H1 (cell line): ENCODE data around the gene HS6ST3. TPM values are rescaled to one million over a fixed set of nuclear protein-coding genes. Genes with fewer than 3 reads are reported as not detected.

Experiments
- CTCF ChIA-PET: fragments of 300-600 bp; sonication (Branson Sonifier 250); formaldehyde crosslinking; loops from one replicate; lab custom pipeline; 2021; ENCODE audit not compliant: partially characterized antibody; lab: Charles Lee
- POLR2A ChIA-PET: fragments of 300-600 bp; sonication (Branson Sonifier 250); formaldehyde crosslinking; loops from one replicate; lab custom pipeline; 2021; ENCODE audit warnings: inconsistent platforms; ENCODE audit not compliant: partially characterized antibody; lab: Charles Lee
- DNase-seq, 2 experiments: peaks; one replicate each; pipeline versions ENCODE4 v3.0.0 to v3.0.0-alpha.2; 2010 to 2022; ENCODE audit warnings: low spot score in 2 of 2, low read depth in 1 of 2, mixed read lengths in 1 of 2
- FAIRE-seq: peaks from 2 replicates; lab custom pipeline; 2011; peaks lifted over from hg19 to GRCh38; lab: Jason Lieb, UNC
- H2AFZ ChIP-seq: 2 replicates; pipeline ENCODE4 v1.8.1; 2012; ENCODE audit warnings: low read length, inconsistent platforms
- H2AK5ac ChIP-seq: 2 replicates; pipeline ENCODE4 v1.6.1; 2013; ENCODE audit warnings: low read depth, low read length
- H2BK120ac ChIP-seq: replicated peaks from 2 replicates; pipeline ENCODE3; 2013; ENCODE audit warnings: low read depth, low read length, inconsistent platforms
- H2BK12ac ChIP-seq: 2 replicates; pipeline ENCODE4 v1.6.1; 2013; ENCODE audit warnings: low read depth, low read length
- H2BK15ac ChIP-seq: 2 replicates; pipeline ENCODE4 v1.6.1; 2013; ENCODE audit warnings: low read length
- H2BK20ac ChIP-seq: 2 replicates; pipeline ENCODE4 v1.6.1; 2013; ENCODE audit warnings: low read length
- H2BK5ac ChIP-seq: 2 replicates; pipeline ENCODE4 v1.6.1; 2013; ENCODE audit warnings: low read depth, low read length
- H3K14ac ChIP-seq: 2 replicates; pipeline ENCODE4 v1.6.1; 2013; ENCODE audit warnings: inconsistent platforms; ENCODE audit not compliant: insufficient read length
- H3K18ac ChIP-seq: 2 replicates; pipeline ENCODE4 v1.6.1; 2013; ENCODE audit warnings: low read length; ENCODE audit errors: extremely low read depth
- H3K23ac ChIP-seq: 2 replicates; pipeline ENCODE4 v1.6.1; 2013; ENCODE audit warnings: inconsistent platforms; ENCODE audit not compliant: insufficient read length
- H3K23me2 ChIP-seq: 2 replicates; pipeline ENCODE4 v1.6.1; 2013; ENCODE audit warnings: low read depth, low read length
- H3K27ac ChIP-seq: 2 replicates; pipeline ENCODE4 v1.6.1; 2011; ENCODE audit warnings: low read depth, low read length, inconsistent platforms
- H3K27me3 ChIP-seq, 4 experiments: replicated peaks in 1 of 4; 1 replicate in 1 of 4; 2 replicates in 3 of 4; pipeline versions ENCODE4 v1.6.1 to v1.8.1; 2011 to 2013; ENCODE audit warnings: low read length in 3 of 4, mild to moderate bottlenecking in 3 of 4, inconsistent platforms in 2 of 4, mixed read lengths in 2 of 4, moderate library complexity in 1 of 4; ENCODE audit not compliant: control insufficient read depth in 3 of 4, insufficient read depth in 3 of 4; ENCODE audit errors: extremely low read depth in 1 of 4
- H3K36me3 ChIP-seq, 4 experiments: 2 replicates each; pipeline versions ENCODE4 v1.6.1 to v1.8.1; 2011 to 2013; ENCODE audit warnings: mild to moderate bottlenecking in 4 of 4, low read length in 3 of 4, moderate library complexity in 2 of 4, control low read depth in 1 of 4, inconsistent platforms in 1 of 4; ENCODE audit not compliant: insufficient read depth in 4 of 4, control insufficient read depth in 2 of 4
- H3K4ac ChIP-seq: replicated peaks from 2 replicates; pipeline ENCODE3; 2013; ENCODE audit warnings: low read length, low read depth, mixed read lengths, inconsistent platforms; ENCODE audit not compliant: insufficient read length
- H3K4me1 ChIP-seq, 4 experiments: replicated peaks in 1 of 4; 1 replicate in 1 of 4; 2 replicates in 3 of 4; pipeline versions ENCODE4 v1.6.1 to v1.8.1; 2011 to 2013; ENCODE audit warnings: low read length in 3 of 4, inconsistent platforms in 2 of 4, mixed read lengths in 1 of 4; ENCODE audit not compliant: insufficient read depth in 4 of 4, control insufficient read depth in 3 of 4
- H3K4me2 ChIP-seq, 2 experiments: 2 replicates each; pipeline versions ENCODE4 v1.6.1 to v1.8.1; 2011 to 2013; ENCODE audit warnings: low read depth in 2 of 2, low read length in 2 of 2, control low read depth in 1 of 2, inconsistent platforms in 1 of 2, mild to moderate bottlenecking in 1 of 2; ENCODE audit not compliant: insufficient read depth in 1 of 2
- H3K4me3 ChIP-seq, 4 experiments: fragments of 200-600, 300-600 bp in 1 of 4; sonication (generic), shearing (Covaris generic), sonication (Bioruptor Twin) in 1 of 4; 2 replicates each; pipeline versions ENCODE4 v1.5.1 to v1.8.1; 2011 to 2016; ENCODE audit warnings: low read length in 4 of 4, low read depth in 3 of 4, control low read depth in 2 of 4, inconsistent platforms in 2 of 4, mild to moderate bottlenecking in 2 of 4, mixed read lengths in 1 of 4, moderate library complexity in 1 of 4; ENCODE audit not compliant: insufficient read depth in 2 of 4; ENCODE audit errors: extremely low read depth in 1 of 4
- H3K56ac ChIP-seq: replicated peaks from 2 replicates; pipeline ENCODE3; 2013; ENCODE audit warnings: low read depth, mild to moderate bottlenecking, mixed read lengths, low read length, inconsistent platforms; ENCODE audit not compliant: insufficient read length
- H3K79me1 ChIP-seq: 2 replicates; pipeline ENCODE4 v1.6.1; 2013; ENCODE audit warnings: low read depth, low read length, control low read depth
- H3K79me2 ChIP-seq, 2 experiments: 2 replicates each; pipeline versions ENCODE4 v1.6.1 to v1.8.1; 2012 to 2013; ENCODE audit warnings: low read length in 2 of 2, mild to moderate bottlenecking in 2 of 2, inconsistent platforms in 1 of 2; ENCODE audit not compliant: insufficient read depth in 2 of 2, control insufficient read depth in 1 of 2
- H3K9ac ChIP-seq, 4 experiments: replicated peaks in 1 of 4; 1 replicate in 1 of 4; 2 replicates in 3 of 4; pipeline versions ENCODE4 v1.6.1 to v1.8.1; 2011 to 2013; ENCODE audit warnings: low read depth in 3 of 4, low read length in 3 of 4, control low read depth in 2 of 4, mild to moderate bottlenecking in 2 of 4, moderate library complexity in 2 of 4, inconsistent platforms in 1 of 4; ENCODE audit errors: extremely low read depth in 1 of 4
- H3K9me3 ChIP-seq, 2 experiments: 2 replicates each; pipeline versions ENCODE4 v1.6.1 to v1.8.1; 2012 to 2013; ENCODE audit warnings: mild to moderate bottlenecking in 2 of 2, moderate library complexity in 2 of 2, control low read depth in 1 of 2, inconsistent platforms in 1 of 2, low read depth in 1 of 2, low read length in 1 of 2, mixed read lengths in 1 of 2; ENCODE audit not compliant: insufficient read depth in 2 of 2
- H4K20me1 ChIP-seq, 2 experiments: replicated peaks in 1 of 2; 2 replicates each; pipeline versions ENCODE3 to v1.8.1; 2011 to 2013; ENCODE audit warnings: inconsistent platforms in 2 of 2, low read length in 2 of 2, mild to moderate bottlenecking in 1 of 2; ENCODE audit not compliant: insufficient read depth in 2 of 2, control insufficient read depth in 1 of 2
- H4K5ac ChIP-seq: 2 replicates; pipeline ENCODE4 v1.6.1; 2013; ENCODE audit warnings: low read length, low read depth, mixed read lengths, inconsistent platforms; ENCODE audit not compliant: insufficient read length
- H4K8ac ChIP-seq: 2 replicates; pipeline ENCODE4 v1.8.0; 2013; ENCODE audit warnings: mild to moderate bottlenecking, moderate library complexity, low read length, inconsistent platforms; ENCODE audit not compliant: insufficient read depth; ENCODE audit errors: extremely low read depth
- H4K91ac ChIP-seq: replicated peaks from 2 replicates; pipeline ENCODE3; 2013; ENCODE audit warnings: low read length, mixed read lengths, inconsistent platforms; ENCODE audit not compliant: insufficient read length
- BACH1 ChIP-seq: IDR thresholded peaks from 2 replicates; pipeline ENCODE4 v1.6.1; 2012; ENCODE audit warnings: low read length, improper control_type of control experiment
- GTF2F1 ChIP-seq: IDR thresholded peaks from 2 replicates; pipeline ENCODE4 v1.6.1; 2012; ENCODE audit warnings: low read depth, low read length, improper control_type of control experiment, borderline replicate concordance
- TEAD4 ChIP-seq: IDR thresholded peaks from 2 replicates; pipeline ENCODE4 v1.6.1; 2012; ENCODE audit warnings: low read depth, low read length, inconsistent platforms, mixed read lengths
- WGBS, 2 experiments: shearing (Covaris generic) in 1 of 2; methylation state at CpG; one replicate each; pipeline versions ENCODE4 v1.1.6 to v1.1.7; 2013 to 2015; ENCODE audit warnings: low lambda C conversion rate in 2 of 2, mixed read lengths in 2 of 2, inconsistent platforms in 1 of 2, low coverage in 1 of 2, missing lambda C conversion rate in 1 of 2; ENCODE audit not compliant: insufficient replicate concordance in 2 of 2, insufficient coverage in 1 of 2, insufficient read length in 1 of 2; ENCODE audit errors: extremely low coverage in 1 of 2, missing lambda C conversion rate in 1 of 2; 5-methylcytosine and 5-hydroxymethylcytosine counted together
- polyA plus RNA-seq, 7 experiments: library from polyadenylated mRNA; depleted of rRNA in 3 of 7; stranded (reverse) in 5 of 7; unstranded in 2 of 7; fragments of >200 nt in 5 of 7; fragments of 200-250 nt in 2 of 7; gene quantifications; 1 replicate in 5 of 7; 2 replicates in 1 of 7; 4 replicates in 1 of 7; pipeline versions ENCODE4 v1.2.1 to v1.2.3, GENCODE V29; 2011 to 2013; ENCODE audit warnings: missing spikeins in 2 of 7, mixed read lengths in 2 of 7
- total RNA-seq: library from RNA; stranded (reverse); fragmentation: NEBNext Ultra II Directional; extraction: Animal tissue kit (Norgen Biotek cat#: 25700); gene quantifications from 2 replicates; pipeline ENCODE4 v1.2.1, GENCODE V29; 2021

The HS6ST3 gene
- total and polyA plus RNA-seq, 2 of the 8 experiments (the other 6 are each of a cell fraction or from before 2014, with no cell fraction given), result 0.45 to 1.2 TPM

DNA sequence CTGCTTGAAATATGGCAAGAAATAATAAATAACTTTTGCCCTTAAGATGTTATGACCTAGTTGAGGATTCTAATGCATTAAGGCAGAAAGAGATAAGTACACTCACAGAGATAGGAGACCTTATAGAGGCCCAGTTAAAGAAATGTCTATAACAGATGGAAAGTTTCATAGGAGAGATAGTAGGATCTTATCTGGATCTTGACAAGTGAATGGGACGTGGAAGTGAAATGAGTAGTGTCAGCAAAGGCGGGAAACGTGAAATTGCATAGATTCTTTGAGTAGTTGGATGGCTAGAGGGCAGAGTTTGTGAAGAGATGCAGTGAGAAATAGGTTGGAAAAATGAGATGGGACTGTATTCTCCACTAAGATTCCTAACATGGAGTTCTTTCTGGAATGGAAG lies 71.2 kb downstream of the HS6ST3 start:
- CTCF ChIA-PET, result no interaction called here
- WGBS, 2 experiments, result 92% methylated on average over 3 of the region's 3 CpGs; no CpG with 5 or more reads in 1 of the 2 experiments

More for the DNA sequence above, 71.2 kb downstream of the HS6ST3 start:
- POLR2A ChIA-PET, result no interaction called here
- Histone ChIP-seq H3K79me1 (no peaks in the 10 kb centered on the region), H4K8ac (no peak overlapping the region), H3K56ac (no peak overlapping the region), H4K20me1 (no peaks in the 10 kb centered on the region), H3K27me3 (no peaks in the 10 kb centered on the region), H3K79me2 (no peaks in the 10 kb centered on the region), H3K36me3 (no peaks in the 10 kb centered on the region), H3K9me3 (no peaks in the 10 kb centered on the region), H2AK5ac (no peak overlapping the region), H3K4me3 (no peak overlapping the region), H2AFZ (no peak overlapping the region), H2BK15ac (no peak overlapping the region), H4K91ac (no peak overlapping the region), H4K5ac (no peak overlapping the region), H3K4me2 (no peak overlapping the region), H3K18ac (no peak overlapping the region), H2BK120ac (no peak overlapping the region), H2BK5ac (no peak overlapping the region), H3K23ac (no peak overlapping the region), H3K23me2 (no peaks in the 10 kb centered on the region), H2BK20ac (no peak overlapping the region), H3K27ac (no peak overlapping the region), H2BK12ac (no peak overlapping the region), H3K4ac (no peak overlapping the region), H3K9ac (no peak overlapping the region), H3K4me1 (no peaks in the 10 kb centered on the region), H3K14ac (no peak overlapping the region)
- TF ChIP-seq TEAD4, result no peak
- TF ChIP-seq BACH1, result no peak
- no peak for TF ChIP-seq GTF2F1
- no peak for DNase-seq
- FAIRE-seq, result no peak
